H9 (cell line): ENCODE measurements around the gene PRRX1. TPM values are rescaled to one million over a fixed set of nuclear protein-coding genes. Genes with fewer than 3 reads are reported as not detected.

Source experiments
- DNase-seq: peaks from one replicate; pipeline ENCODE4 v3.0.0-alpha.2; 2017
- H2AFZ ChIP-seq: one replicate; pipeline ENCODE4 v1.6.1; 2013; ENCODE audit warnings: mild to moderate bottlenecking, low read length, control low read depth, moderate library complexity
- H2AK5ac ChIP-seq: 2 replicates; pipeline ENCODE4 v1.6.1; 2013; ENCODE audit warnings: low read length, control low read depth, mixed read lengths; ENCODE audit not compliant: insufficient read length
- H2BK120ac ChIP-seq: one replicate; pipeline ENCODE4 v1.6.1; 2013; ENCODE audit warnings: low read depth, mild to moderate bottlenecking, low read length, control low read depth, inconsistent platforms; ENCODE audit not compliant: poor library complexity, severe bottlenecking
- H2BK12ac ChIP-seq: 2 replicates; pipeline ENCODE4 v1.6.1; 2013; ENCODE audit warnings: low read length, control low read depth, mixed read lengths, low read depth; ENCODE audit not compliant: insufficient read length
- H2BK15ac ChIP-seq: 2 replicates; pipeline ENCODE4 v1.6.1; 2013; ENCODE audit warnings: low read depth, low read length, control low read depth
- H2BK20ac ChIP-seq: one replicate; pipeline ENCODE4 v1.6.1; 2013; ENCODE audit warnings: low read depth, mild to moderate bottlenecking, low read length, control low read depth, inconsistent platforms; ENCODE audit not compliant: poor library complexity, severe bottlenecking
- H2BK5ac ChIP-seq: 2 replicates; pipeline ENCODE4 v1.6.1; 2013; ENCODE audit warnings: low read length, control low read depth, mixed read lengths; ENCODE audit not compliant: insufficient read length
- H3K14ac ChIP-seq: 2 replicates; pipeline ENCODE4 v1.6.1; 2013; ENCODE audit warnings: low read length, control low read depth; ENCODE audit not compliant: insufficient read depth
- H3K18ac ChIP-seq: 2 replicates; pipeline ENCODE4 v1.6.1; 2013; ENCODE audit warnings: low read depth, mild to moderate bottlenecking, mixed read lengths, low read length, control low read depth; ENCODE audit not compliant: insufficient read length
- H3K23ac ChIP-seq: 2 replicates; pipeline ENCODE4 v1.6.1; 2013; ENCODE audit warnings: low read length, control low read depth, mixed read lengths, low read depth; ENCODE audit not compliant: insufficient read length
- H3K23me2 ChIP-seq: 2 replicates; pipeline ENCODE4 v1.6.1; 2013; ENCODE audit warnings: low read depth, mild to moderate bottlenecking, mixed read lengths, low read length, control low read depth; ENCODE audit not compliant: insufficient read length, poor library complexity, severe bottlenecking
- H3K27ac ChIP-seq: 2 replicates; pipeline ENCODE4 v1.5.1; 2013; ENCODE audit warnings: low read length, control low read depth, mixed read lengths, low read depth; ENCODE audit not compliant: insufficient read length
- H3K27me3 ChIP-seq: 2 replicates; pipeline ENCODE4 v1.6.1; 2013; ENCODE audit warnings: low read length, control low read depth, inconsistent platforms; ENCODE audit not compliant: insufficient read depth
- H3K4ac ChIP-seq: 2 replicates; pipeline ENCODE4 v1.6.1; 2013; ENCODE audit warnings: low read depth, mild to moderate bottlenecking, control low read depth, inconsistent platforms, low read length, moderate library complexity
- H3K4me1 ChIP-seq: 2 replicates; pipeline ENCODE4 v1.6.1; 2013; ENCODE audit warnings: low read length, control low read depth, inconsistent platforms; ENCODE audit not compliant: insufficient read depth
- H3K4me2 ChIP-seq: 2 replicates; pipeline ENCODE4 v1.6.1; 2013; ENCODE audit warnings: low read length, control low read depth, mixed read lengths; ENCODE audit not compliant: insufficient read length, insufficient read depth
- H3K56ac ChIP-seq: 2 replicates; pipeline ENCODE4 v1.6.1; 2013; ENCODE audit warnings: low read depth, mild to moderate bottlenecking, mixed read lengths, low read length, control low read depth; ENCODE audit not compliant: insufficient read length
- H3K79me1 ChIP-seq: 2 replicates; pipeline ENCODE4 v1.6.1; 2013; ENCODE audit warnings: low read depth, mild to moderate bottlenecking, moderate library complexity, low read length, control low read depth, inconsistent platforms; ENCODE audit not compliant: insufficient read depth, poor library complexity, severe bottlenecking
- H3K79me2 ChIP-seq: 2 replicates; pipeline ENCODE4 v1.6.1; 2013; ENCODE audit warnings: low read length, control low read depth, inconsistent platforms; ENCODE audit not compliant: insufficient read depth
- H3K9ac ChIP-seq: 2 replicates; pipeline ENCODE4 v1.6.1; 2013; ENCODE audit warnings: low read length, control low read depth, mixed read lengths; ENCODE audit not compliant: insufficient read length; ENCODE audit errors: extremely low read depth
- H3K9me3 ChIP-seq: one replicate; pipeline ENCODE4 v1.6.1; 2013; ENCODE audit warnings: low read depth, low read length, inconsistent platforms; ENCODE audit not compliant: control insufficient read depth
- H3T11ph ChIP-seq: one replicate; pipeline ENCODE4 v1.6.1; 2013; ENCODE audit warnings: mild to moderate bottlenecking, low read length, control low read depth, inconsistent platforms
- H4K20me1 ChIP-seq: one replicate; pipeline ENCODE4 v1.6.1; 2013; ENCODE audit not compliant: control insufficient read depth, insufficient read length, insufficient read depth
- H4K5ac ChIP-seq: 2 replicates; pipeline ENCODE4 v1.6.1; 2013; ENCODE audit warnings: low read depth, mild to moderate bottlenecking, mixed read lengths, low read length, control low read depth; ENCODE audit not compliant: insufficient read length
- H4K8ac ChIP-seq: replicated peaks from 2 replicates; pipeline ENCODE4 v1.6.1; 2013; ENCODE audit warnings: low read length, control low read depth, mixed read lengths, low read depth; ENCODE audit not compliant: insufficient read length
- H4K91ac ChIP-seq: 2 replicates; pipeline ENCODE4 v1.6.1; 2013; ENCODE audit warnings: low read depth, mild to moderate bottlenecking, moderate library complexity, mixed read lengths, low read length, control low read depth; ENCODE audit not compliant: insufficient read length
- H3K27ac Mint-ChIP-seq, 3 experiments: 2 replicates in 2 of 3; 3 replicates in 1 of 3; pipeline ENCODE4 v1.8.0; 2020 to 2021; ENCODE audit warnings: mixed read lengths in 3 of 3, mild to moderate bottlenecking in 1 of 3, moderate library complexity in 1 of 3
- H3K27me3 Mint-ChIP-seq: 2 replicates; pipeline ENCODE4 v1.8.0; 2021; ENCODE audit warnings: low read depth, mild to moderate bottlenecking, moderate library complexity, mixed read lengths
- H3K36me3 Mint-ChIP-seq, 3 experiments: 2 replicates in 2 of 3; 3 replicates in 1 of 3; pipeline ENCODE4 v1.8.0; 2020 to 2021; ENCODE audit warnings: low read depth in 3 of 3, mixed read lengths in 3 of 3; ENCODE audit not compliant: insufficient read depth in 1 of 3
- H3K4me1 Mint-ChIP-seq, 2 experiments: 2 replicates each; pipeline ENCODE4 v1.8.0; 2020; ENCODE audit warnings: mixed read lengths in 2 of 2
- H3K4me3 Mint-ChIP-seq, 2 experiments: 2 replicates in 1 of 2; 3 replicates in 1 of 2; pipeline ENCODE4 v1.8.0; 2020 to 2021; ENCODE audit warnings: mild to moderate bottlenecking in 2 of 2, mixed read lengths in 2 of 2, moderate library complexity in 1 of 2
- H3K9me3 Mint-ChIP-seq, 2 experiments: 2 replicates in 1 of 2; 3 replicates in 1 of 2; pipeline ENCODE4 v1.8.0; 2020; ENCODE audit warnings: mild to moderate bottlenecking in 2 of 2, mixed read lengths in 2 of 2, moderate library complexity in 1 of 2
- CTCF ChIP-seq: fragments of 200-600 bp; sonication (generic); conservative IDR thresholded peaks from 3 replicates; pipeline ENCODE4 v1.8.0; 2021; ENCODE audit warnings: antibody characterized with exemption, mild to moderate bottlenecking
- WGBS: extraction: QIAGEN DNeasy Blood & Tissue Kit; methylation state at CpG from one replicate; pipeline ENCODE4 v1.1.7; 2013; ENCODE audit warnings: missing lambda C conversion rate, low lambda C conversion rate, mixed read lengths; ENCODE audit not compliant: insufficient read length; ENCODE audit errors: extremely low coverage; 5-methylcytosine and 5-hydroxymethylcytosine counted together
- total RNA-seq: library from RNA; stranded (reverse); gene quantifications from 2 replicates; pipeline ENCODE4 v1.2.1, GENCODE V29; 2021

PRRX1 gene
- total RNA-seq, 1 experiment from 2014 or later, result not detected

- H3K23me2 ChIP-seq, result no peaks in the 10 kb centered on the region
- H3K79me1 ChIP-seq, result no peaks in the 10 kb centered on the region
- no peaks in the 10 kb centered on the region; the same call in 1 of the 2 replicates for H3K27me3 Mint-ChIP-seq
- no peak overlapping the region for H2BK12ac ChIP-seq
- H4K91ac ChIP-seq, result no peak overlapping the region
- DNase-seq, result no peak
- no peak overlapping the region for H3K9ac ChIP-seq
- H3K14ac ChIP-seq, result no peak overlapping the region
- H3K4ac ChIP-seq, result no peak overlapping the region
- H4K8ac ChIP-seq, result no peak overlapping the region
- no peaks in the 10 kb centered on the region for H3K9me3 ChIP-seq
- no peak overlapping the region for H2BK5ac ChIP-seq
- no CpG with 5 or more reads among the region's 2 CpGs for WGBS
- no peak overlapping the region for H2AK5ac ChIP-seq
- no peak overlapping the region for H2BK15ac ChIP-seq
- no peak overlapping the region for H3K18ac ChIP-seq
- H3K27ac Mint-ChIP-seq, result no peak overlapping the region
- H3T11ph ChIP-seq, result no peak overlapping the region
- H4K5ac ChIP-seq, result no peak overlapping the region
- no peak overlapping the region for H3K4me3 Mint-ChIP-seq
- no peak overlapping the region for H2AFZ ChIP-seq
- H3K4me1 Mint-ChIP-seq, result no peaks in the 10 kb centered on the region
- no peaks in the 10 kb centered on the region for H3K9me3 Mint-ChIP-seq
- no peaks in the 10 kb centered on the region for H4K20me1 ChIP-seq
- no peak overlapping the region for H2BK120ac ChIP-seq
- no peak for TF ChIP-seq CTCF
- H3K23ac ChIP-seq, result no peak overlapping the region
- no peaks in the 10 kb centered on the region for H3K79me2 ChIP-seq
- no peak overlapping the region for H3K56ac ChIP-seq
- no peaks in the 10 kb centered on the region for H3K4me1 ChIP-seq
- H3K27ac ChIP-seq, result no peak overlapping the region
- H3K27me3 ChIP-seq, result no peaks in the 10 kb centered on the region
- no peaks in the 10 kb centered on the region for H3K36me3 Mint-ChIP-seq
- H3K4me2 ChIP-seq, result no peak overlapping the region
- no peak overlapping the region for H2BK20ac ChIP-seq
These were observed 56.7 kb downstream of the PRRX1 start for GRCh38 chr1:170720661-170721060.
